HFFc6 (cell line): ENCODE data around the gene CKAP2L. TPM values are rescaled to one million over a fixed set of nuclear protein-coding genes. Genes with fewer than 3 reads are reported as not detected.
"Not testable (repeated sequence)": the region's sequence is repeated elsewhere in the genome, so short reads cannot be mapped to it uniquely, and the experiment has no call there.

Source experiments
- DNase-seq: peaks from one replicate; pipeline ENCODE4 v3.0.0-alpha.2; 2018
- H3K27ac Mint-ChIP-seq: 2 replicates; pipeline ENCODE4 v1.8.0; 2020; ENCODE audit warnings: mild to moderate bottlenecking, mixed read lengths
- H3K27me3 Mint-ChIP-seq: 2 replicates; pipeline ENCODE4 v1.8.0; 2021; ENCODE audit warnings: mild to moderate bottlenecking, moderate library complexity, mixed read lengths; ENCODE audit not compliant: insufficient read depth
- H3K36me3 Mint-ChIP-seq: 2 replicates; pipeline ENCODE4 v1.8.0; 2021; ENCODE audit warnings: low read depth, mixed read lengths
- H3K4me1 Mint-ChIP-seq: 2 replicates; pipeline ENCODE4 v1.8.0; 2020; ENCODE audit warnings: low read depth, mixed read lengths
- H3K4me3 Mint-ChIP-seq: 2 replicates; pipeline ENCODE4 v1.8.0; 2020; ENCODE audit warnings: mild to moderate bottlenecking, moderate library complexity, mixed read lengths
- H3K9me3 Mint-ChIP-seq: 2 replicates; pipeline ENCODE4 v1.8.0; 2020; ENCODE audit warnings: mild to moderate bottlenecking, mixed read lengths
- CTCF ChIP-seq: fragments of 200-600 bp; sonication (generic); IDR thresholded peaks from 2 replicates; pipeline ENCODE4 v1.5.0; 2021; ENCODE audit warnings: antibody characterized with exemption, mild to moderate bottlenecking
- total RNA-seq, 6 experiments: library from RNA; stranded (reverse); fragmentation: NEBNext Ultra II Directional; extraction: Animal tissue kit (Norgen Biotek cat#: 25700); gene quantifications; 2 replicates in 1 of 6; 3 replicates in 5 of 6; pipeline ENCODE4 v1.2.3, GENCODE V29; 2021

Gene CKAP2L
- total RNA-seq, 6 experiments from 2014 or later, result 10.6 to 35.7 (median 30.2) TPM

- Mint-ChIP-seq H3K27ac (no peak overlapping the region), H3K36me3 (no peaks in the 10 kb centered on the region), H3K4me1 (peaks cover 47% of the 10 kb centered on the region), H3K4me3 (no peak overlapping the region), H3K9me3 (no peaks in the 10 kb centered on the region), H3K27me3 (peaks cover 4% of the 10 kb centered on the region; the same call in 1 of the 2 replicates)
- no peak for DNase-seq
- no peak for TF ChIP-seq CTCF
Observed at GRCh38 chr2:112710956-112711750, 53.3 kb downstream of the CKAP2L start.

GRCh38 chr2:112709703-112710102, 54.7 kb downstream of the CKAP2L start:
- peaks cover 4% of the 10 kb centered on the region; the same call in 1 of the 2 replicates for H3K27me3 Mint-ChIP-seq
- no peak for DNase-seq
- peaks cover 53% of the 10 kb centered on the region for H3K4me1 Mint-ChIP-seq
- no peak overlapping the region for H3K27ac Mint-ChIP-seq
- no peaks in the 10 kb centered on the region for H3K36me3 Mint-ChIP-seq
- TF ChIP-seq CTCF, result no peak
- H3K9me3 Mint-ChIP-seq, result no peaks in the 10 kb centered on the region
- H3K4me3 Mint-ChIP-seq, result no peak overlapping the region

GRCh38 chr2:112708968-112709367, 55.4 kb downstream of the CKAP2L start:
- Mint-ChIP-seq H3K4me1 (peaks cover 47% of the 10 kb centered on the region), H3K27ac (no peak overlapping the region), H3K9me3 (no peaks in the 10 kb centered on the region), H3K4me3 (no peak overlapping the region), H3K27me3 (peaks cover 4% of the 10 kb centered on the region; the same call in 1 of the 2 replicates), H3K36me3 (no peaks in the 10 kb centered on the region)
- TF ChIP-seq CTCF, result no peak
- no peak for DNase-seq

GRCh38 chr2:112706947-112707346, 57.5 kb downstream of the CKAP2L start:
- Mint-ChIP-seq H3K4me1 (peaks cover 36% of the 10 kb centered on the region), H3K27ac (peak overlapping the region; percentile 79)
- not testable (repeated sequence) for H3K36me3 Mint-ChIP-seq, H3K27me3 Mint-ChIP-seq, DNase-seq, H3K9me3 Mint-ChIP-seq, H3K4me3 Mint-ChIP-seq

- H3K4me1 Mint-ChIP-seq, result peaks cover 41% of the 10 kb centered on the region
- peak; percentile 80 for DNase-seq
- no peak for TF ChIP-seq CTCF
- peak overlapping the region; percentile 50 for H3K4me3 Mint-ChIP-seq
- H3K27ac Mint-ChIP-seq, result peak overlapping the region; percentile 79
- no peaks in the 10 kb centered on the region for H3K9me3 Mint-ChIP-seq
- no peaks in the 10 kb centered on the region for H3K36me3 Mint-ChIP-seq
- peaks cover 4% of the 10 kb centered on the region; the same call in 1 of the 2 replicates for H3K27me3 Mint-ChIP-seq
Observed at GRCh38 chr2:112706170-112706664, 58.2 kb downstream of the CKAP2L start.

- no peaks in the 10 kb centered on the region for H3K9me3 Mint-ChIP-seq
- H3K4me1 Mint-ChIP-seq, result peaks cover 41% of the 10 kb centered on the region
- H3K36me3 Mint-ChIP-seq, result no peaks in the 10 kb centered on the region
- H3K27me3 Mint-ChIP-seq, result peaks cover 1% of the 10 kb centered on the region; the same call in 1 of the 2 replicates
- TF ChIP-seq CTCF, result no peak
- DNase-seq, result peak; percentile 55
- H3K27ac Mint-ChIP-seq, result peak overlapping the region; percentile 79
- peak overlapping the region; percentile 50 for H3K4me3 Mint-ChIP-seq
Observed at GRCh38 chr2:112705575-112705974, 58.8 kb downstream of the CKAP2L start.
